HG03565 (cell line): ENCODE results near the gene ADNP2.

Experiments
- ATAC-seq: cut with Tn5 transposase; IDR thresholded peaks from one replicate; pipeline ENCODE4 v1.9.1; 2021; ENCODE audit warnings: mild to moderate bottlenecking, moderate library complexity; ENCODE audit not compliant: unreplicated experiment

The ADNP2 gene

DNA sequence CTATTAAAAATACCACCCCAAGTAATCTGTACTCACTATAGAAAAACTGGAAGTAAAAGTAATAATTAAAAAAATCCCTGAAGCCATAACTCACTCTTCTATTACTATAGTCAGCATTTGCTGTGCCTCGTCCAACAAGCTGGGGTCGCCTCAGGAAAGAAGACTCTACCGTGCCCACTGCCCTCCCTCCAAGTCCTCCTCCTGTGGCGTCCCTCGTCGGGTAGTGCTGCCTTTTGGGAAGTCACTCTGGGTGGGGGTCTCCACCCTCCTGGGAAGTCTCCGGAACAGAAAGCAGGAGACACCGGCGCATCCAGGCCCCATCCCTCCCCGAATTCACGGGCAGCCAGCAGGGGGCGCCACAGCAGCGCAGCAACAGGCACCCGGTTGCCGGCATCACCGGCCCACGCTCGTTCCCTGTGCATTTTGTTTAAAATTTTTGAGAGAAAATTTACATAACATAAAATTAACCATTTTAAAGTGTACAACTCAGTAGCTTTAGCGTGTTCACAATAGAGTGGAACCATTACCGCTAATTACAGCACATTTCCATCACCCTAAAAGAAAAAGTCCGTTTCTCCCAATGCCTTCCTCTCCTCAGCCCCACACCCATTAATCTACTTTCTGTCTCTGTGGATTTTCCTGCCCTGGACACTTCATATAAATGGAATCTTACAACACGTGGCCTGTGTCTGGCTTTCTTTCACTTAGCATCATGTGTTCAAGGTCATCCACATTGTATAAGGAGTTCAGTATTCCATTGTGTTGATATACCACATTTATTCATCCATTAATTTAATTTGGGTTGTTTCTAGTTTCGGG lies 62.2 kb downstream of the ADNP2 start:
- ATAC-seq = no peak

DNA sequence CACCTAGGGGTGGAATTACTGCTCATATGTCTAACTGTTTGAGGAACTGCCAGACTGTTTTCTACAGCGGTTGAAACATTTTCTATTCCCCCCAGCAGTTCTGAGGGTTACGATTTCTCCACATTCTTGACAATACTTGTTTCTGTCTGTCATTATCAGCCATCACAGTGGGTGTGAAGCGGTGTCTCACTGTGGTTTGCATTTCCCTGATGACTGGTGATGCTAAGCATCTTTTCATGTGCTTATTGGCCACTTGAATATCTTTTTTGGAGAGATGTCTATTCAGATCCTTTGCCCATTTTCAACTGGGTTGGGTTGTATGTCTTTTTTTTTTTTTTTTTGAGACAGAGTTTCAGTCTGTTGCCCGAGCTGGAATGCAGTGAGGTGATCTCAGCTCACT lies 63.0 kb downstream of the ADNP2 start:
- ATAC-seq = no peak

DNA sequence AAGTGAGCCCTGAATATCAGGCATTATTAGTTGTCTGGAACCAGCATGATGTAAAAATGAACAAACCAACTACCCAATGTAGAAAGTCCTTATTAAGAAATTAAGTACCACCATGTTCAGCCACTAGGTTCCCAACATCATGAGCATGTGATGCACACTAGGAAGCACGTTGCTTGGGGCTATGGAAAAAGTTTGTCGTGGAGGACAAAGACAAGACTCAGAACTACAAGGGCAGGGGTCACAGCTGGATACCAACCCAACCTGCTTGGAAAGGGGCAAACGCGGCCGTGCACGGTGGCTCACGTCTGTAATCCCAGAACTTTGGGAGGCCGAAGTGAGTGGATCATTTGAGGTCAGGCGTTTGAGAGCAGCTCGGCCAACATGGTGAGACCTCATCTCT lies 64.0 kb downstream of the ADNP2 start:
- ATAC-seq = no peak

DNA sequence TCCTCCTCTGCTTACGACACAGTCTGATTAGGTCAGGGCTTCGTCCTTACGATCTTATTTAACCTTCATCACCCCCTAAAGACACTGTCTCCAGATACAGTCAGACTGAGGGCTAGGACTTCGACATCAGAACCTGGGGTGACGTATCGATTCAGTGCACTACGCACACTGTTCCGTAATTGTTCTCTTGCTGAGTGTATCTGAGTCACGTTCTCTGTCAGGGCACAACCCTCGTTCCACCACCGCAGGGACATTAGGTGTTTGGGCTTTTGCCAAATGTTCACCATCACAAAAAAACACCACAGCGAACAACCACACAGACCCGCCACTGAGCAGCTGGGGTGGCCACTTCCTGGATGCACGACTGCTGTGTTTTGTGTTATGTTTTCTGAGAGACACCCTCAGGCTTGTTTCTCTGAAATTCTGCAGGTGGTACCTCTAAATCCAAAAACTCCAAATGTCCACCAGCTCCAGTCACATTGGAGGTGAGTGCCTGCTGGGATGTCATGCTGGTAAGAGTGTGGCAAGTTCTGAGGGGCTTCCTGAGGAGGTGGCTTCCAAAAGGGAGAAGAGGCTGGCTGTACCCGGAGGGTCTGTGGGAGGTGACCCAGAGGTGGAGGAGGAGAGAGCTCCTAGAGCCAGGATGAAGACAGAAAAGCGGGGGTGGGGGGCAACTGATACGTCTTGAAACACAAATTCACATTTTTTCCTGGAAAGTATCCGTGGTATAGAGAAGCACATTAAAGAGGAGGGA lies 66.6 kb downstream of the ADNP2 start:
- no peak for ATAC-seq

DNA sequence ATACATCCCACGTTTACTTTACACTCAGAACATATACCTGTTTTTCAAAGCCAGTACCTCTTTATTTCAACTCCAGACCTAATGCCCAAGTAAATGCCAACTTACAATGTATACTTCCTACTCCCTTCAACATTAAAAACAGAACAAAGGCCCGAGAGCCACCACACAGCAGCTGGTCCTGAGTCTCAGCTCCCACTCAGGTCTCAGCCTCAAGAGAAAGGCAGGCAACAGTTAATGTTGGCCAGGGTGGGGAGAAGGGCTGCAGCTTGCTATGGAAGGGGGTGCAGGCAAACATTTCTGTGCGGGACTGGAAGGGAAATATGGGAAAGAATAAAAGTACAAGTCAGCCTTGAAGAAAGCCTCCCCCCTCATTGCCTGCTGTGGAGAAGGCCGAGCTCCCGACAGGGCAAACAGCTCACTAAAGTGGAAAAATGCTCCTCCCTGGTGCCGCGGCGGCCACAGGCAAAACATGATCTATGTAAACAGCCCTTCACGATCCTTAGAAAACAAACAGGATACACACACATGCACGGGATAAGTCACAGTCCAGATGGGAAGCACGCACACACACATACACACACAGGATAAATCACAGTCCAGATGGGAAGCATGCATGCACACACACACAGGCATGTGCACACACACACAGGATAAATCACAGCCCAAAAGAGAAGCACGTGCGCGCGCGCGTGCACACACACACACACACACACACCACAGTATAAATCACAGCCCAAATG lies 67.4 kb downstream of the ADNP2 start:
- ATAC-seq = no peak

DNA sequence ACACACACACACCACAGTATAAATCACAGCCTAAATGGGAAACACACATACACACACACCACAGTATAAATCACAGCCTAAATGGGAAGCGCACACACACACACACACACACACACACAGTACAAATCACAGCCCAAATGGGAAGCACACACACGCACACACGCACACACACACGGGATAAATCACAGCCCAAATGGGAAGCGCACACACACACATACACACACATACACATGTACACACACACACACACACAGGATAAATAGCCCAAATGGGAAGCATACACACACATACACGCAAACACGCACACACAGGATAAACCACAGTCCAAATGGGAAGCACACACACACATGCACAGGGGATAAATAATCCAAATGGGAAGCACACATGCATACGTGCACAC lies 68.1 kb downstream of the ADNP2 start:
- ATAC-seq = no peak

DNA sequence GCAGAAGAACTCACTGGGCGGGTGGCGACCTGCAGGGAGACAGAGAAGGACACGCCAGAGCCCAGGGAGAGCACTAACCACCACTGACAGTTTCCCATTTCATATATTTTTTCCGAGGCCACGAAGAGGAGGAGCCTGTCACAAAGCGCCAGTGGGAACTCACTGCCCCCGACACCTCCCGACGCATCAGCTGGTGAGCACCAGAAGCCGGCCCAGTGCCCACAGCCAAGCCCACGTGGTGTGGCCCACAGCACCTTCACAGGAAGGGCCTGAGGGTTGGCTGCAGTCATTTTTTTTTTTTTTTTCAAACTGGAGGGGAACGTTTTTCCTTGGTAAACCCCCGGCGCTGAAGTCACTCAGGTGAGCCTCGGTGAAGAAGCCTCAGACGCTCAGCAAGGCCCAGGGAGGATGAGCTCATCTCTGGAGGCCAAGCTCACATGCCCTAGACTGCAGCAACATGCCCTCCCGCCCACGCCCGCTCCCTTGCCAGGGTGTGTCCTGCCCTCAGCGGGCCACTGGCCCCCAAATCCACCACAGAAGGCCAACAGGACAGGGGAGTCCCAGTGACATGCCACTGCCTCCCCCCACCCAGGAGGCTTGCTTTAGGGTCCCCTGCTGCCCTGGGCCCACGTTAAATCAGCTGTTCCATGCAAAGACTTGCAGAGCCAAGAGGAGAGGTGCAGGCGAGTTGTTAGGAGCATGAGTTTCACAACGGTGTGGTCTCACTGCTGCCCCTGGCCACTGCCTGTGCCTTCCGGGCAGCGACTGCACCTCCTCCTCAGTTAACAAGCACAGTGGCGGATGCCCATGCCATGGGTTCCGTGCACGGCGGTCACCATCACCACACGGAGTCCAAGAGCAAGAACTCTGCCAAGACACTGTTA lies 70.1 kb downstream of the ADNP2 start:
- no peak for ATAC-seq

DNA sequence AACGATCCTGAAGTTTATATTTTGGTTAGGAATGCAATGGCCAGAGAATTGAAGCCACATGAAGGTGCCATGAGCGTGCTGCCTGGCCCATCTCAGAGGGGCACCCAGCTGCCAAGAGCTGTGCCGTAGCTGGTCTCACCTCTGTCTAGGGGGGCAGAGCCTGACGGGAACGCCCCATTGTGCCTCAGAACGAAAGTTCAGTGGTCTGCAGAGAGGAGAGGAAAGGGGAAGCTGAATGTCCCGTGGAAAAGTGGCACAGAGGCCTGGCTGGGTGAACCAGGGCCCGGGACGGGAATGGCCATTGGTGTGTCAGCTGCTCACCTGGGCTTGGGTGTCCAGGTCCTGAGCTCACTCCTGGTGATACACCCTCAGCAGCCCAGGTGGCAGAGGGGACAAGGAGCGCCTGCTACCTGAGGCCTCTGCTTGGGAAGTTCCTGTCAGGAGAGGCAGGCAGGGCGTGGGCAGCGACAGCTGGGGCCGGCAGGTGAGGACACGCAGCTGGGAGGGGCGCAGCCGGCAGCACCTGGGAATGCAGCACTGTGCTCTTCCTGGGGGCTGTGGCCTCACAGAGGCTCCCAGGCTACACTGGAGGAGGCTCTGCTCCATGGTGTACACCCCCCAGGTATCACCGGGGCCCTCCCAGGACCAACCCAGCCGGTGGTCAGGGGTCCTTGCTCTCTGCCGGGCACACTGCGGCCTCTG lies 70.9 kb downstream of the ADNP2 start:
- no peak for ATAC-seq

DNA sequence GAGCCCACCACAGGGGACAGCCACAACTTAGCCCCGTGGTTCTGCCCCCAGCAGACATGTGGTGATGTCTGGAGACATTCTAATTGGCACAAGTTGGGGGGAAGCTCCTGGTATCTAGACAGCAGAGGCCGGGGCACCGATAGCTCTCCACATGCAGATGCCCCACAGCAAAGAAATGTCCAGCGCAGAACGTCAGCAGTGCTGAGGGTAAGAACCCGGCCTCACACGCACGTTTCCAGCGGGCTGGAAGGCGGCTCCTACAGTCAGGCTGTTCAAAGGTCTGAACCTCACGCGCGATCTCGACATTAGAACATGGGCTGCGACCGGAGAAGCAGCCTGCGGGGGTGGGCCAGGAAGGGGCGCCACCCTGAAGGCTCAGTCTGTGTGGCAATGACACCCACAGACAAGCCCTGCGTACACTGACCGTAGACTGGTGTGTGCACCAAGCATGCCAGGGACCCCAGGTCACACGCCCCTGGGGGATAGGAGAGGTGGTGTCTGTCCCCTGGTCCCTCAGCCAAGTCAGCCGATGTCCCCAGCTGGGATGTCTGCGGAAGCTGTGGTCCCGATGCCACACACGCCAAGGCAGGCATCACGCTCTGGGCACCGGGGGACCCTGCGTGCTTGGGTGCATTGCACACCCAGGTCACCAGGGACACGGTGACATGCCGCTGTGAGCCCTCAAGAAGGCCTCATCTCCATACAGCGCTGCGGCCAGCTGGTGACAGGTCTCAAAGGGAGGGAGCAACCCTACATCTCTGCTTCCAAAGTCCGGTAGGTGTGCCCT lies 71.9 kb downstream of the ADNP2 start:
- no peak for ATAC-seq

DNA sequence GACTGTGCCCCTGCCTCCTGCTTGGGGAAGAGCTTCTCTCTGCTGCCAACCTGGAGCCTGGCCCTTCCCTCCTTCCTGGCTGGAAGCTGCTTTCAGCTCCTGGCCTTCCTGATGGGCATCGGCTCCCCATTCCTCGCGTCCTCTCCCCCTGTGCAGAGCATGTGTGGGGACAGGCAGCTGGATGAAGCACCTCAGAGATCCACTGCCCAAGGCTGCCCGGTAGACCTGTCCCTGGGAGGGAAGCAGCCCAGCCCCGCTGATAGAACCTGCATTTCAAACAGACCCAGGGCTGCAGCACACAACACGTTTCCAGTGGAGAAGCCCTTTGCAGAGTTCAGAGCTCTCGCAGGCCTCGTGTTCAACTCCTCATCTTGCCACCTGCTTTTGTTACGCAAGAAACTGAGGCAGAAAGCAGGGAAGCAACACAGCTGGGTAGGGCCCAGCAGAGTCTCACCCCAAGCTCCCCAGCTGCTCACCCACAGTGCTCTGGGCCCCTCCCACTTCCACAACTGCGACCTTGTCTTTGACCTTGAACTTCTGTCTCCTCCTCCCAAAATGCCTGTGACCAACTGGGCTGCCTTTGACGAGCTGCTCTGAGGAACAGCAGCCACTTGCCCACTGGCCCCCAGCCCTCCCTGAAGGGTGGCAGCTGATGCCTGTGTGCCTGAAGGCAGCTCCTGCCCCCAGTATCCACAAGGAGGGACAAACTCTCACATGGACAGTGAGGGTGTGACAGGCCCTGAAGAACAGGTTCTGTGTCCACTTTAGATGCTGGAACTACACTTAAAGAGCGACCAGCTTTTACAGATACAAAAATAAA lies 72.8 kb downstream of the ADNP2 start:
- ATAC-seq = no peak

DNA sequence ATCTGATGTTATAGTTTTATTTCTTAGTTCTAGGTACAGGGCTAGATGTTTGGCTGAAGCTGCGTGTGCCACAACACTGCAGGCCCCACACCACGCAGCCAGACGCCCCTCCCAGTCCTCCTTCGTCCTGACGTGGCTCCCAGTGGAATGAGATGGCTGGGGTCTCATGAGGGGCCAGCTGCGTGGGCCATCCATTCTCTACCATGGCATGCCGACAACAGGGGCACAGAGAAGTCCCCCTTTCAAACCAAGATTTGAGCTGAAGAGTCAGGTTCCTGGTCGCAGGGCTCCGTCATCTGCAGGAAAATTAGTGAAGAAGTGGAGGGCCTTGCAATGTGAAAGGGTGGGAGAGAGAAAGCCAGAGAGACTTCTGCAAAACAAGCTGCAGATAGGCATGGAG lies 73.8 kb downstream of the ADNP2 start:
- ATAC-seq = no peak

DNA sequence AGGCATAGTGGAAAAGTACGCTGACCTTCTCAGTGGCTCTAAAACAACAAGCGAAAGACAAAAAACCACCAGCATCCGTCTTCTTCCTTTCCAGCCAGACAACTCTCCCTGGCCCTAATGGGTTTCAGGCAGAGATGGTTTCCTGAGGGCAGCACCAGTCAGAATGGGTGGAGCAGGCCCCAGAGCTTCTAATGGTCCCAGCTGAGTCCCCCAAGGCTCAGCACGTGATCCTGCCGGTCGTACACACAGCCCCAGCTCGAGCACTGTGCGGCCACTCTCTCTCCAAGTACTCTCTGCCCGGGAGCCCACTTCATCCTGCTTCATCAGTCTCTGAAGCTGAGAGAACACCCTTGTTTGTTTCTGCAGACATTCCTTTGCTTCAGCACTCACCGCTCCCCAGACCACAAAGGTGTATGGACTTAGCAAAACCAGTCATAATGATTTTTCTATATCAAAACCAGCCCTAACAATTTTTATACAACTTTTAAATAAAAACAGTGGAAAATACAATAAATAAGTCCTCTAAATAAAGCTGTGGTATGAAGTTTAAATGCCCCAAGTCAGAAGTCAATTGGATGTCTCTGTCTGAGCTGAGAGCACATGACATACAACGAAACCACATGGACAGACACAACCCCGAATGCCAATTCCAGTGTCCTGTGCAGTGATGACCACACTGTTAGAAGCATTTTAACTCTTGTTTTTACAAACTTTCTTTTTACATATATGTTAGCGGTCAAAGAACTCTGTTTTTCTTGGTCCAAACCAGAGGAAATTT lies 74.4 kb downstream of the ADNP2 start:
- ATAC-seq = no peak

DNA sequence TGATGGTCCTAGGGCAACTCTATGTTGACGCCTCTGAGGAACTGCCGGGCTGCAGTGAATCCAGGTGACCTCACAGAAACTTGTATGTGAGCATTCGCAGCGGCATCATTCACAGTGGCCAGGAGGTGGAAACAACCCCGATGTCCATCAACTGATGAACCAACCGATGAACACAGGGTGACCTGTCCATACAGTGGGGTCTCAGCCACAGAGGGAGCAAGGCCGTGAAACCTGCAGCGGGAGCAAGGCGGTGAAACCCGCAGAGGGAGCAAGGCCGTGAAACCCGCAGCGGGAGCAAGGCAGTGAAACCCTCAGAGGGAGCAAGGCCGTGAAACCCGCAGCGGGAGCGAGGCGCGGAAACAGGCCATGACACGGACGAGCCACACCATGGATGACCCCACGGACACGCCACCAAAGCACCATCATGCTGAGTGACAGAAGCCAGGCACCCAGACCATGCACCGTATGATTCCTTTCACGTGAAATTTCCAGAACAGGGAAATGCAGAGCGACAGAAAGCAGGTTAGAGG lies 75.2 kb downstream of the ADNP2 start:
- ATAC-seq = no peak

DNA sequence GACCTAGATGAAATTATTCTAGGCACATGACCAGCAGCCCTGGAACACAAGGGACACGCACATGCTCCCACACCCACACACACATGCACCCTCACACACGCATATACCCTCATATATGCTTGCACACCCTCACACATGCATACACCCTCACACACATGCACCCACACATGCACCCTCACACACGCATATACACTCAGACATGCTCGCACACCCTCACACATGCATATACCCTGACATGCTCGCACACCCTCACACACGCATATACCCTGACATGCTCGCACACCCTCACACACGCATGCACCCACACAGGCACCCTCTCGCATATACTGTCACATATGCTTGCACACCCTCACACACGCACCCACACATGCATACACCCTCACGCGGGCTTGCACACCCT lies 76.5 kb downstream of the ADNP2 start:
- ATAC-seq = no peak

DNA sequence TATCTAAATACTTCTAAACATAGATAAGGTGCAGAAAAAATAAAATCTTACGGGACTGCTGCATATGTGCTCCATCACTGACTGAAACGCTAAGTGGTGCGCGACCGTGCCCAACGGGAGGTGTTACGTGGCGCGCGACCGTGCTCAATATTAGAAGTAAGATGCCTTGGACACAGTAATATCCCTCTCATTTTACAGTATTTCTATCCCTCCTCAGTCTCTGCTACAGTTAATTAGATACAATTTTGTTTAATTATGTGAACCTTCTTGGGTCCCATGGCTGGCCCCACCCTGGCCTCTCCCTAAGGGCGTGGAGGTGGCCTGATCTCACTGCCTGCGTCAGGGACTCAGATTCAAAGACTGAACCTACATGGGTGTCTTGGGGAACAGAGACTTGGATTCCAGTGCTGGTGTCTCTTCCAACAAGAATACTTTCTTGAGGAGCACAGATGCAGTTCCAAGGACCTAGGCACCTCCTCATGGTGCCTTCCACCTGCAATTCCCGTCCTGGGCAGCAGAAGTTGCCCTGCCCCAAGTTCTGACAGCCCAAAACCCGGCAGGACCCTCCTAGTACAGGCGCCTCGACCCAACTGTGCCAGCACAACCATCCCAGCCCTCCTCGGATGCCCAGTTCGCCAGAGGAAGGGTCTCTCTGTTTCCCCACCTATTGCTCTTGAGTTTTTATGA lies 79.0 kb downstream of the ADNP2 start:
- no peak for ATAC-seq

DNA sequence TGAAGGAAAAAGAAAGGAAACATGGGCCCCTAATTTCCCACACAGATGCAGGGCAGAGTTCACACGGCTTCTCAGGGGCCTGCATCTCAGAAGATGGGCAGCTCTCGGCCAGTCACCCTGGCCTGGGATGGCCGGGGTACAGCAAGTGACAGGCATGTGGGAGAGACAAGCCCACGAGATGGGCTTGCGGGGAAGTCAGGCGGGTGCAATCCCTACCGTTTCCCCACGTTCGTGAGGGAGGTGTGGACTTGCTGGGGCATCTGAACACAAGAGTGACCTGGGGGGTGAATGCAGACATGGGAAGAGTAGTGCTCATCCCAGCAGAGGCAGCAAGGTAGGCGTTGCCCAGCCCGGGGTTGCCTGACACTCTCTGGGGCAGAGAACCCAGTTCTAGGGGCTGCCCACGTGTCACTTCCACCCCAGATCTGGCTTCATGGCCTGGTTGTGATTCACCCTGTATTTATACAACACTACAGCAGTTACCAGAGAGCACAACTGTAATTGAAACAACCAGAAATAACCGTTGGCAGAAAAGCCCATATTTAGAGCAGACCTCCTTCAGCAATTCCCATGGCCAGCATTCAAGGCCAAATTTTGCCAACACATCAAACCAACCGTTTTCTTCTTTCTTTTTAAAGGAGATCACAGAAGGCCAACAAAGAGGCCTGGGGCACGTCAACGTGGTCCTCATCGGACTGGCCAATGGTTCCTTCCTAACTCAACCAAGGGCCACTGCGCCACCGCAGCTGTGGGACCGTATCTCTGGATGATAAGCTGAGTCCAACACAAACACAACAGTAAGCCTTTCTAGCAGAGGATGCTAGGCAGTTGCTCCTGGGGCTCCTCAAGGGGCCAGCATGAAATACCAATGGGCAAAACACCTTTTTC lies 79.8 kb downstream of the ADNP2 start:
- no peak for ATAC-seq
